Measurements from ENCODE around the gene LRRTM4. TPM values are rescaled to one million over a fixed set of nuclear protein-coding genes. Genes with fewer than 3 reads are reported as not detected.

LRRTM4 gene
- total and polyA plus RNA-seq, 2 of the 13 experiments (the other 11 are each of a cell fraction or from before 2014, with no cell fraction given): 1.2 TPM

DNA sequence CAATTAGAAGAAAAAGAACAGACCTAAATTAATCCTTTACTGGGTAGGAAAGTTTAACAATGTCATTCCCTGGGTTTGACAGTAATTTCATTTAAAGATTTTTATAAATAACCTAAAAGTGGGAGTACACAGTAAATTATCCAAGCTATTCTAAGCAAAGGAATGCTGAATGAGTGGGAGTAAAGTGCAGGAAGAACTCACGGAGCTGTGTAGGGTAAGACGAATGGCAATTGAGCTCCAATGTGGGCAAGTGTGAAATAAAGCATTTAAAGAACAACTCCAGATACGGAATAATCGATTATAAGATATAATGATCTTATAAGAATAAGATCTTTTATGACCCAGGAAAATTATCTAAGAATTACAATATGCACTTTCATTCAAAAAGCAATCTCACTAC, 93.2 kb downstream of the LRRTM4 start:
- FAIRE-seq (no peak), ATAC-seq (no peak), DNase-seq (ENCODE audit: low spot score) (no peak)
- WGBS (ENCODE audit: low lambda C conversion rate): 1% methylated on average over 4 of the region's 4 CpGs
- no peaks in the 10 kb centered on the region for H3K4me1 ChIP-seq (ENCODE audit: insufficient read depth, low read length)
- no peak for TF ChIP-seq SMAD3 (CRISPR knock-in tag; IDR thresholded peaks at IDR 0.05)
- no peak for TF ChIP-seq HES4 (CRISPR knock-in tag; IDR thresholded peaks at IDR 0.05; ENCODE audit: borderline replicate concordance)
- no peaks in the 10 kb centered on the region for H3K27me3 ChIP-seq (ENCODE audit: control insufficient read depth in 1 of 2, insufficient read depth in 2 of 2, low read length in 2 of 2)
- H3K4me2 ChIP-seq (ENCODE audit: low read depth, low read length): no peak overlapping the region
- H3K9me3 ChIP-seq (ENCODE audit: low read length): no peaks in the 10 kb centered on the region
- H3K79me2 ChIP-seq (ENCODE audit: insufficient read depth, low read length): no peaks in the 10 kb centered on the region
- ChIA-PET POLR2A (no interaction called here), CTCF (ENCODE audit: low intra/inter-chr PET ratio, low total read pairs) (no interaction called here)
- no peak overlapping the region for H3K9ac ChIP-seq (ENCODE audit: insufficient read depth, low read depth, low read length)
- in situ Hi-C loops (cut with HindIII; ENCODE audit: extremely low pct_ligation_motif_present, low pct_unique_long_range_greater_than_20kb): no loop called here
- BruUV-seq (replicated peaks): no TSS peak
- no peak overlapping the region for H3K4me3 ChIP-seq (replicated peaks in 1 of 3; ENCODE audit: insufficient read depth in 1 of 3, low read depth in 2 of 3, low read length in 3 of 3)
- no peaks in the 10 kb centered on the region for H4K20me1 ChIP-seq (ENCODE audit: insufficient read depth, low read length)
- intact Hi-C loops (cut with micrococcal nuclease; ENCODE audit: unreplicated experiment): no loop called here
- H3K36me3 ChIP-seq (replicated peaks in 1 of 2; ENCODE audit: control insufficient read depth in 1 of 2, insufficient read depth in 2 of 2, low read length in 2 of 2): no peaks in the 10 kb centered on the region
- no peak overlapping the region for H2AFZ ChIP-seq (ENCODE audit: low read length)
- H3K27ac ChIP-seq (ENCODE audit: extremely low read length, insufficient read depth, low read length): no peak overlapping the region

- Histone ChIP-seq H3K79me2 (ENCODE audit: insufficient read depth, low read length) (no peaks in the 10 kb centered on the region), H4K20me1 (ENCODE audit: insufficient read depth, low read length) (no peaks in the 10 kb centered on the region; the same call in 1 of the 2 replicates), H2AFZ (ENCODE audit: low read length) (no peak overlapping the region), H3K27me3 (ENCODE audit: control insufficient read depth in 1 of 2, insufficient read depth in 2 of 2, low read length in 2 of 2) (no peaks in the 10 kb centered on the region), H3K4me2 (ENCODE audit: low read depth, low read length) (no peak overlapping the region), H3K4me3 (replicated peaks in 1 of 3; ENCODE audit: insufficient read depth in 1 of 3, low read depth in 2 of 3, low read length in 3 of 3) (no peak overlapping the region), H3K9ac (ENCODE audit: insufficient read depth, low read depth, low read length) (no peak overlapping the region), H3K27ac (ENCODE audit: extremely low read length, insufficient read depth, low read length) (no peak overlapping the region), H3K36me3 (replicated peaks in 1 of 2; ENCODE audit: control insufficient read depth in 1 of 2, insufficient read depth in 2 of 2, low read length in 2 of 2) (no peaks in the 10 kb centered on the region), H3K4me1 (ENCODE audit: insufficient read depth, low read length) (no peaks in the 10 kb centered on the region), H3K9me3 (ENCODE audit: low read length) (no peaks in the 10 kb centered on the region)
- intact Hi-C loops (cut with micrococcal nuclease; ENCODE audit: unreplicated experiment) (no loop called here), in situ Hi-C loops (cut with HindIII; ENCODE audit: extremely low pct_ligation_motif_present, low pct_unique_long_range_greater_than_20kb) (no loop called here)
- FAIRE-seq (no peak), ATAC-seq (no peak), DNase-seq (ENCODE audit: low spot score) (no peak)
- no TSS peak for BruUV-seq (replicated peaks)
- WGBS (ENCODE audit: low lambda C conversion rate): 85% methylated on average over 4 of the region's 4 CpGs
- TF ChIP-seq CEBPB (IDR thresholded peaks at IDR 0.05; ENCODE audit: borderline replicate concordance, low read depth, low read length): peak; percentile 92
- TF ChIP-seq, protein P1, sequence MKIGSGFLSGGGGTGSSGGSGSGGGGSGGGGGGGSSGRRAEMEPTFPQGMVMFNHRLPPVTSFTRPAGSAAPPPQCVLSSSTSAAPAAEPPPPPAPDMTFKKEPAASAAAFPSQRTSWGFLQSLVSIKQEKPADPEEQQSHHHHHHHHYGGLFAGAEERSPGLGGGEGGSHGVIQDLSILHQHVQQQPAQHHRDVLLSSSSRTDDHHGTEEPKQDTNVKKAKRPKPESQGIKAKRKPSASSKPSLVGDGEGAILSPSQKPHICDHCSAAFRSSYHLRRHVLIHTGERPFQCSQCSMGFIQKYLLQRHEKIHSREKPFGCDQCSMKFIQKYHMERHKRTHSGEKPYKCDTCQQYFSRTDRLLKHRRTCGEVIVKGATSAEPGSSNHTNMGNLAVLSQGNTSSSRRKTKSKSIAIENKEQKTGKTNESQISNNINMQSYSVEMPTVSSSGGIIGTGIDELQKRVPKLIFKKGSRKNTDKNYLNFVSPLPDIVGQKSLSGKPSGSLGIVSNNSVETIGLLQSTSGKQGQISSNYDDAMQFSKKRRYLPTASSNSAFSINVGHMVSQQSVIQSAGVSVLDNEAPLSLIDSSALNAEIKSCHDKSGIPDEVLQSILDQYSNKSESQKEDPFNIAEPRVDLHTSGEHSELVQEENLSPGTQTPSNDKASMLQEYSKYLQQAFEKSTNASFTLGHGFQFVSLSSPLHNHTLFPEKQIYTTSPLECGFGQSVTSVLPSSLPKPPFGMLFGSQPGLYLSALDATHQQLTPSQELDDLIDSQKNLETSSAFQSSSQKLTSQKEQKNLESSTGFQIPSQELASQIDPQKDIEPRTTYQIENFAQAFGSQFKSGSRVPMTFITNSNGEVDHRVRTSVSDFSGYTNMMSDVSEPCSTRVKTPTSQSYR (CRISPR knock-in tag; IDR thresholded peaks at IDR 0.05; ENCODE audit: borderline replicate concordance): no peak
- TF ChIP-seq ZNF572 (CRISPR knock-in tag; IDR thresholded peaks at IDR 0.05): no peak
- no peak for TF ChIP-seq ZNF549 (CRISPR knock-in tag; IDR thresholded peaks at IDR 0.05)
- POLR2A ChIA-PET: no interaction called here
- CTCF ChIA-PET (ENCODE audit: low intra/inter-chr PET ratio, low total read pairs): no interaction called here
Measured at GRCh38 chr2:77421971-77422370, 100.2 kb downstream of the LRRTM4 start.
